Muscle layer of colon (tissue), 2 donors: ENCODE data around the gene ALDOC.

Experiments used
- H3K27ac ChIP-seq: one replicate; pipeline ENCODE4 v1.7.0; 2013; ENCODE audit warnings: low read depth, mild to moderate bottlenecking, low read length, moderate library complexity
- H3K27me3 ChIP-seq, 2 donors: one replicate each; pipeline ENCODE4 v1.7.0; 2013; ENCODE audit warnings: low read length in 2 of 2, mild to moderate bottlenecking in 2 of 2; ENCODE audit not compliant: insufficient read depth in 2 of 2, control insufficient read depth in 1 of 2
- H3K36me3 ChIP-seq: one replicate; pipeline ENCODE4 v1.7.0; 2013; ENCODE audit warnings: mild to moderate bottlenecking, low read length; ENCODE audit not compliant: insufficient read depth
- H3K4me1 ChIP-seq: one replicate; pipeline ENCODE4 v1.7.0; 2013; ENCODE audit warnings: mild to moderate bottlenecking, low read length; ENCODE audit not compliant: insufficient read depth
- H3K4me3 ChIP-seq, 2 donors: one replicate each; pipeline ENCODE4 v1.7.0; 2013; ENCODE audit warnings: low read length in 2 of 2, low read depth in 1 of 2, mild to moderate bottlenecking in 1 of 2, moderate library complexity in 1 of 2
- H3K9ac ChIP-seq: one replicate; pipeline ENCODE4 v1.7.0; 2013; ENCODE audit warnings: low read length
- H3K9me3 ChIP-seq: one replicate; pipeline ENCODE4 v1.7.0; 2013; ENCODE audit warnings: mild to moderate bottlenecking, low read length
- donor health status: abdominal sarcoma.
- donor health status: Adenocarcinoma of cecum.

The ALDOC gene

GRCh38 chr17:28550858-28551257 lies 25.8 kb downstream of the ALDOC start:
- H3K4me1 ChIP-seq = peaks cover 16% of the 10 kb centered on the region
- no peaks in the 10 kb centered on the region for H3K27me3 ChIP-seq
- H3K9ac ChIP-seq = no peak overlapping the region
- no peaks in the 10 kb centered on the region for H3K9me3 ChIP-seq
- no peak overlapping the region for H3K27ac ChIP-seq
- no peak overlapping the region for H3K4me3 ChIP-seq
- peaks cover 26% of the 10 kb centered on the region for H3K36me3 ChIP-seq

GRCh38 chr17:28549236-28550132 lies 27.2 kb downstream of the ALDOC start:
- H3K9ac ChIP-seq = no peak overlapping the region

DNA sequence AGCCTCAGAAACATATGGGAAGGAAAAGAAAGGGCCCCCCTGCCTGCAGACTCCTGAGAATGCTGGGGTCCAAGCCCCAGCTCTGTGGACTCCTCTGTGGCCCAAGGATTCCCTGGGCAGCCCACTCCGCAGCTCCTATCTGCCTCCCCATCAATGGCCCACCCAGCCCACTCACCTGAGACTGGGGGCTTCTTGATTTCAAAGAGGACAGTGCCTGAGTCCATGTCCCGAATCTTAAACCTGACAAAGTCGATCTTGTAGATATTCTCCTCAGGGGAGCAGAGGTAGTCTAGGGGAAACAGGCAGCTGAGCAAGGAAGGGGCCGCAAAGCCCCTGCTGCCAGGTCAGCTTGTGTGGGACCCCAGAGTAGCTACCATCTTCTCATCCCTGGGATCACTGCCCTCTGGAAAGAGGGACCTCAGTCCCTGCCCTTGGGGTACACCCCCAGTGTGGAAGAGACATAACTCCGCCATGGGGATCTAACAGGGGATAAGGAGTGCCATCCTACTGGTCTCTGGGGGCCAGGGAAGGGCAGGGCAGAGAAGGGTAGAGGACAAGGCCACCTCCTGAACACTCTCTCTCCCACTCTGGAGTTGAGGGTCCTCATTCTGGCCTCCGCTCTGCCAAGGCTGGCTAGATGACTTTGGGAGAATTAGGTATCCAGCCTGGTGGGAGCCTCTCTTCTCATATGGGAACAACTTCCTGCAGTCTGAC lies 28.1 kb downstream of the ALDOC start:
- H3K36me3 ChIP-seq = peaks cover 4% of the 10 kb centered on the region
- no peaks in the 10 kb centered on the region for H3K27me3 ChIP-seq
- H3K9ac ChIP-seq = no peak overlapping the region
- H3K27ac ChIP-seq = no peak overlapping the region
- H3K4me3 ChIP-seq = no peak overlapping the region
- H3K9me3 ChIP-seq = no peaks in the 10 kb centered on the region
- peaks cover 16% of the 10 kb centered on the region for H3K4me1 ChIP-seq

More at GRCh38 chr17:28549236-28550132, 27.2 kb downstream of the ALDOC start:
- peaks cover 13% of the 10 kb centered on the region for H3K36me3 ChIP-seq
- H3K4me3 ChIP-seq = no peak overlapping the region
- H3K27ac ChIP-seq = no peak overlapping the region
- no peaks in the 10 kb centered on the region for H3K9me3 ChIP-seq
- H3K27me3 ChIP-seq = no peaks in the 10 kb centered on the region
- H3K4me1 ChIP-seq = peaks cover 16% of the 10 kb centered on the region

DNA sequence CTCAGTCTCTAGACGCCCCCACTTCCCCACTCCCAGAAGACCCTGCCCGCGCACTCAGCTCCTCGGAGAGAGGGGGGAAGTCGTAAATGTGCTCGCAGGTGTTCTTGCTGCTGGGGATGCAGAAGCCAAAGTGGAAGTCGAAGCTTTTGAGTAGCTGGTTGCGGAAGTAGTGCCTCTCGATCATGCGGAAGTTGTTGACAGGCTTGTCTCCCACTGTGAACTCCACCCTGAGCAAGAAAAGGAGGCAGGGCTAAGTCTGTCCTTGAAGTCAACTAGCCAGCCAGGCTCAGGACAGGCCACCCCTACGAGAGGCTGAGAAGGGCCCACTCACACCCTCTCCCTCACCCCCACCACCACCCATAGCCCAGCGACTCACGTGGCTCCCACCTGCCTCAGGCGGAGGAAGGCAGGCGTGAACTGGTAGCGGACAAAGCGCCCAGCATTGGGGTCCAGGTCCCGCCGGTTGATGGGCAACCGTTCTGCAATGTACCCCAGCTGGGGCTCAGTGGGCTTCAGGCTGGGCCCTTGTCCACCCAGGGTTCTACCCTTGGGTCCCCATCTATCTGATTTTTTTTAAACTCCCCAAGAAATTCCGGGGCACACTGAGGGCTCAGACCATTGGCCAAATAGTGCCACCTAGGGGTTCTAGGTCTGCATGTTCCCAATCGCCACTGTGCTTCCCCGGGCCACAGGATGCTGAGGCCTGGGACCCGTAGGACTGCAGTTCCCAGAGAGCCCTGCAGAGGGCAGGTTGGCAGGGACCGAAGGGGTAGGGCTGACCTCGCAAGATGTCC lies 28.9 kb downstream of the ALDOC start:
- no peak overlapping the region for H3K9ac ChIP-seq
- H3K27me3 ChIP-seq = no peaks in the 10 kb centered on the region
- no peaks in the 10 kb centered on the region for H3K36me3 ChIP-seq
- no peak overlapping the region for H3K4me3 ChIP-seq
- H3K27ac ChIP-seq = no peak overlapping the region
- H3K9me3 ChIP-seq = no peaks in the 10 kb centered on the region
- peaks cover 15% of the 10 kb centered on the region for H3K4me1 ChIP-seq

DNA sequence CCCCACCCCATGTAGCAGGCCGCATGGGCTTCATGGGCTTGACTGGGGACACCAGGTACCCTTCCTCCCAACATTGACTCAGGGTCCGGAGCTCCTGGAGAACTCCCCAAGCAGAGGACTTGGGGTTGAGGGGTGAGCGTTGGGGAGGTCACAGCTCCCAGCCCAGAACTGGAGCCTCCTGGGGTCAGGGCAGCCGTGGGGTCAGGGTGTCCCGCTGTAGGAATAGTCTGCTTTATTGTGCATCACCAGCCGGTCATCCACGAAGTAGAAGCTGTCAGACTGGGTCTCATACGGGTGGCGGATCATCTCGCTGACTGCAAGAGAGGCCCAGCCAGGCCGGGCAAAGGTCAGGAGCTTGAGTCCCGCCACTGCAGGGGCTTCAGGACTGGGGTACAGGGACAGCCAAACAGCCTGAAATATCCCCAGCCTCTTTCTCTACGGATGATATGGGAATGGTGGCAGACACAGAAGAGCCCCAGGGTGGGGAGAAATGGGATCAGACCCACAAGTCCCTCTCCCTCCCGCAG lies 29.5 kb downstream of the ALDOC start:
- Histone ChIP-seq H3K4me3 (no peak overlapping the region), H3K27ac (no peak overlapping the region), H3K9ac (no peak overlapping the region), H3K9me3 (no peaks in the 10 kb centered on the region), H3K36me3 (no peaks in the 10 kb centered on the region), H3K27me3 (no peaks in the 10 kb centered on the region), H3K4me1 (peaks cover 13% of the 10 kb centered on the region)

DNA sequence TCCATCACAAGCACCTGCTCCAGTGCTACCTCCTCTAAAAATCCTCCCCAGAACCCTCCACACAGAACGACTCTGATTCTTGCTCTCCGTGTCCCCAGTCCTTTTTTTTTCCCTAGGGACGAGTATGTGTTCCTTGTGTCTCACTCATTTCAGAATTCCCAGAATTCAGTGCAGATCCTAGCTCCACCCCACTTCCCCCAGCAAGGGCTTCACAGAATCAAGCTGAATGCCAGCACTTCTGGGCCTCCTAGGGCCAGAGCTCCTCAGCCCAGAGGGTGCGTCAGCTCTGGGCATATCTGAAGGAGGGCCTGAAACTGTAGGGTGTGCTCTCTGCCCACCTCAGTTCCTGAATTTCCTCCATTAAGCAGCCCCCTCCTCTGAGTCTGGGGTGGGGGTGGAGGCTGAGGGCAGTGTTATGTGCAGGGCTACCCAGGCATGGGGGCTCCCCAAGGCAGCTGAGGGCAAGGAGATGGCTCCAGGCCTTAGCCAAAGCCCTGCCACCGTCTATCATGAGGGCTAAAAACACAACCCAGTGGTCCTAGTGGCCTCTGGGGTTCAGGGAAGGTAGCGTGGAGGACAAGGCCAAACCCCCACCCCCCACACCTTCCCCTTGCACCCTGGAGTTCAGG lies 30.8 kb downstream of the ALDOC start:
- H3K27me3 ChIP-seq = no peaks in the 10 kb centered on the region
- no peak overlapping the region for H3K9ac ChIP-seq
- H3K36me3 ChIP-seq = no peaks in the 10 kb centered on the region
- H3K4me1 ChIP-seq = peaks cover 4% of the 10 kb centered on the region
- no peak overlapping the region for H3K27ac ChIP-seq
- no peak overlapping the region for H3K4me3 ChIP-seq
- H3K9me3 ChIP-seq = no peaks in the 10 kb centered on the region

- Histone ChIP-seq H3K27me3 (no peaks in the 10 kb centered on the region), H3K9ac (no peak overlapping the region), H3K9me3 (no peaks in the 10 kb centered on the region), H3K4me3 (no peak overlapping the region), H3K27ac (no peak overlapping the region), H3K4me1 (peaks cover 4% of the 10 kb centered on the region), H3K36me3 (no peaks in the 10 kb centered on the region)
Observed at GRCh38 chr17:28545141-28545503, 31.6 kb downstream of the ALDOC start.

DNA sequence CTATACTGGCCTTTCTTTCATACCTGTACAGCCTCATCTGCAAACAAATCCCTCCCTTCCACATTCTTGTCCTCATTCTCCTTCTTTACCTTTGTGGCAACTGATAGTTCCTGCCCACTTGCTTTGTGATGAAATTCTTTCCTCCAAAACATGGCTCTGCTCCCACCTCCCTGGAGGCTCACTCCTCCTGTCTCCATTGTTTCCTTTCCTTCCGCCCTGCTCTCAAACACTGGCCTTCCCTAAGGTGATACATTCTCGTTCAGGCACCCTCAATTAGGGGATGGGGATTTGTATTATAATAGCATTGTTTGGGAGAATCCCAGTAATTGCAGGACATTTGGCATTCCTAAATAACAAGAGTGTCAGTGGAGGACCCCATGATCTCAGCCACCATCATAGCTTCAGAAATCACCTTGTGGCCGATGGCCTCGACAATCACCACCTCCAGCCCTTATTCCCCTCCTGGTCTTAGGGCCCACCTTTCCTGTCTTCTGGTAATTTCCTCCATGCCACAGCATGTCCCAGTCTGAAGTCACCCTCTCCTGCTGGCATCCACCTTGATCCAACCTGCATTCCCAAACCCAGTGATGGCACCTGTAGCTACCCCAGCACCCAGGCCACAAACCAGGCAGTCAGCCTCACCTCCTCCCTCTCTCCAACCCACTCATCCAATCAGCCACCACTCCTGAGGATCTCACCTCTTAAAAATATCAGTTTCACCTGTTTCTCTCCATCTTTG lies 32.1 kb downstream of the ALDOC start:
- Histone ChIP-seq H3K27ac (no peak overlapping the region), H3K4me3 (no peak overlapping the region), H3K36me3 (no peaks in the 10 kb centered on the region), H3K9me3 (no peaks in the 10 kb centered on the region), H3K27me3 (no peaks in the 10 kb centered on the region), H3K9ac (no peak overlapping the region), H3K4me1 (peaks cover 4% of the 10 kb centered on the region)

DNA sequence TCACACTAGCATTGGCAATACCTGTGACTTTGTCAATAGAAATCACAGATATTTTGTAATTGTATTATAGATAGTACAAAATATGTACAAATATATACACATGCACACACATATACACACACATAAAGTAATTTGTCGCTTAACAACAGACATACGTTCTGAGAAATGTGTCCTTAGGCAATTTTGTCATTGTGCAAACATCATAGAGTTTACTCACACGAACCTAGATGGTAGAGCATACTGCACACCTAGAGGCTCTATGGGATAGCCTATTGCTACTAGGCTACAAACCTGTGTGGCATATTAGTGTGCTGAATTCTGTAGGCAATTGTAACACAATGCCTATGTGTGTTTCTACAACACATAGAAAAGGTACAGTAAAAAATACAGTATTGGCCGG lies 35.3 kb downstream of the ALDOC start:
- no peaks in the 10 kb centered on the region for H3K4me1 ChIP-seq
- no peak overlapping the region for H3K9ac ChIP-seq
- no peak overlapping the region for H3K27ac ChIP-seq
- H3K27me3 ChIP-seq = no peaks in the 10 kb centered on the region
- no peaks in the 10 kb centered on the region for H3K36me3 ChIP-seq
- no peaks in the 10 kb centered on the region for H3K9me3 ChIP-seq
- no peak overlapping the region for H3K4me3 ChIP-seq

GRCh38 chr17:28540231-28540630 lies 36.5 kb downstream of the ALDOC start:
- H3K27me3 ChIP-seq = no peaks in the 10 kb centered on the region
- H3K4me3 ChIP-seq = no peak overlapping the region
- no peaks in the 10 kb centered on the region for H3K36me3 ChIP-seq
- no peak overlapping the region for H3K27ac ChIP-seq
- no peaks in the 10 kb centered on the region for H3K4me1 ChIP-seq
- no peaks in the 10 kb centered on the region for H3K9me3 ChIP-seq
- H3K9ac ChIP-seq = no peak overlapping the region
